SKM-1 (cell line): Measurements from ENCODE around the gene IL19.
"Not testable (repeated sequence)": the region's sequence is repeated elsewhere in the genome, so short reads cannot be mapped to it uniquely, and the experiment has no call there.

Experiments
- DNase-seq: peaks from one replicate; lab custom pipeline; 2025; ENCODE audit not compliant: unreplicated experiment; lab: John Stamatoyannopoulos, UW

The IL19 gene

GRCh38 chr1:206853696-206854095 lies 83.1 kb downstream of the IL19 start:
- DNase-seq: not testable (repeated sequence)

DNA sequence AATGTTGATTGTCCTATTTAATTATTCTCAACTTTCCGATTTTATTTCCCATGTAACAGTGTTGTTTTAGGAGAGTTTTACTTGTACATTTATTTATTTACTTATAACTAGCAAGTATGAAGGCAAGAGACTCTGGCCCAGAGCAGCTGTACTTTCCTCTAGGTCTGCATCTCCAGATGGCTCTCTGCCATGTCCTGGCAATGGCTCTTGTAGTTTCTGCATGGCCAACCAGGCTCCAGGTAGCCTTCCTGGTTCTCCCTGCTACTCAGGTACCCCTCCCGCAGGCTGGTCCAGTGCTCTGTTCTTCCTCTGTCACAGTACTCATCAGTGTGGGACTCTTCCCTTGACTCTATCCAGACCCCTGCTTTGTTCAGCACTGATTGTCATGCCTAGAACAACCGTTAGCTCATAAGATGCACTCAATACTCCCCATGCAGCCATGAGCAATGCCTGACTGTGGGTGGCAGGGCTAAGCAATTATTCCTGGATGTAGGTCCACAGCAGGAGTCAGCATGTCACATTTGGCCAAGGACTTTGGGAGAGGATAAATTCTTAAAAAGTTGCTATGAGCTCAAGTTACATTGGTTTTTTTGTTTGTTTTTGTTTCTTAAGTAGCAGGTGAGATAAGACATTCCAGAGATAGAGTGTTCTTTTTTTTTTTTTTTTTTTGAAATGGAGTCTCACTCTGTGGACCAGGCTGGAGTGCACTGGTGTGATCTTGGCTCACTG lies 84.0 kb downstream of the IL19 start:
- no peak for DNase-seq

DNA sequence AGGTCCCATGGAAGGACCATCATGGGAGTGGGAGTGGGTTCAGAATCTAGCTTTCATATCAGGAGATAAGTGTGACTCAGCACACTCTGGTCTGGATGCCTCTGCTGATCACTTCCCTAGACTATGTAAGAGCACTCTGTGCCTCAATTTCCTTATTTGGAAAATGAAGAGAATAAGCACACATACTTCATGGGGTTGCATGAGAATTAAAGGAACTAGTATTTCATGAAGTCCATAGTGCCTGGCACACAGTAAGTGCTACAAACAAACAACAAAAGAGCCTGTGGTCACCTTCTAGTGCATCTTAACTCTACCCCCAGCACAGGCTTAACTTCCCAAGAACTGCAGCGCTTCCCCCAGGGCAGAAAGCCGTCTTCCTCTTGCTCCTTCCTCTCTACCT lies 85.3 kb downstream of the IL19 start:
- DNase-seq: no peak

GRCh38 chr1:206856674-206857464 lies 86.3 kb downstream of the IL19 start:
- no peak for DNase-seq

DNA sequence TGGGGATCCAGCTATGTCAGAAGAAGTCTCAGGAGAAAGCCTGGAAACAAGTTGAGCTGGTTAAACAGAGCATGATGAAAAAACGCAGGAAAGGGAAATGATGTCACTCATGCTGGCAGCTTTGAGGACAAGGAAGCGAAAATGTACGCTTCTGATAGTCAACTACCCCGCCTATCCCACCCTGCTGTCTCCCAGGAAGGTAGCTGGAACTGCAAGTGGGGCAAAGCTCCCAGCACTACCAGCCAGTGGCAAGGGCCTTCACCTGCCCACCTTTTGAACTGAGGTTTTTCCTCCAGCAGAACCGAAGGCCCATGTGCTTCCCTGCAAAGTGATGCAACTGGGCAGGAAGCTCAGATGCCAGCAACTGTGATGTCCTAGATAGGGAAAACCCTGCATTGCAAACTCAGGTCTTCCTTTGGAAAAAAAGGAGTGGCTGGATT lies 88.5 kb downstream of the IL19 start:
- no peak for DNase-seq

DNA sequence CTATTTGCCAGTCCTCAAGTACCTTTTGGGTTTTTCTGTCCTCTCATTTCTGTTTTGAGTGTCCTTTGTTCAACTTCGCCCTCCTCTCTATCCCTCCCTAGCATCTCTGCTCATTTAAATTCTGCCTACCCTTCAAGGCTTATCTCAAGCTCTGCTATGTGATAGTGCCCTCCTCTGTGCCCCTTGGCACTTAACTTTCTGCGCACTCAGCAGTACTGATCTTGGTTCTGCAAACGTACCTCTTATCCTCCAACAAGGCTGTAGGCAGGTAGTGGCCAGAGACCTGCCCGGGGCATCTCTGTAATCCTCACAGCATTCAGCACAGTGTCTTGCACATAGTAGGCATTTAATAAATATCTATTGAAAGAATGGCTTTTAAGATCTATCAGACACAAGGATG lies 89.6 kb downstream of the IL19 start:
- DNase-seq: no peak

DNA sequence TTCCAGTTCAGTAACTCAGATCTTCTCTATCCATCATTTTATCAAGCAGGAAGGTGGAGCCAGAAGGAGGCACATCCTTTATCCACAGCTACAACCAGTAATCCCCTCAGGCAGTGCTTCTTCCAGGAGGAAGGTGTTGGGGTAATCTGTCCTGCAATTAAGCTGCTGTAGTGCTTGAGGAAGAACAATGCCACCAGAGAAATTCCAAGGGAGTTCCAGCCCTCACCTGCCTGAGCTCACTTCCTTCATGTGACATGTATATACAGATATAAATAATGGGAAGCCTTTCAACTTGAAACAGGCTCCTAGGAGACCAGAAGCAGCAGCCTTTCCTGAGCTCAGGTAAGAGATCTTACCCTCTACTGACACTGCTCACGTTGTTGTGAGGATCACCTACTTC lies 92.7 kb downstream of the IL19 start:
- no peak for DNase-seq

DNA sequence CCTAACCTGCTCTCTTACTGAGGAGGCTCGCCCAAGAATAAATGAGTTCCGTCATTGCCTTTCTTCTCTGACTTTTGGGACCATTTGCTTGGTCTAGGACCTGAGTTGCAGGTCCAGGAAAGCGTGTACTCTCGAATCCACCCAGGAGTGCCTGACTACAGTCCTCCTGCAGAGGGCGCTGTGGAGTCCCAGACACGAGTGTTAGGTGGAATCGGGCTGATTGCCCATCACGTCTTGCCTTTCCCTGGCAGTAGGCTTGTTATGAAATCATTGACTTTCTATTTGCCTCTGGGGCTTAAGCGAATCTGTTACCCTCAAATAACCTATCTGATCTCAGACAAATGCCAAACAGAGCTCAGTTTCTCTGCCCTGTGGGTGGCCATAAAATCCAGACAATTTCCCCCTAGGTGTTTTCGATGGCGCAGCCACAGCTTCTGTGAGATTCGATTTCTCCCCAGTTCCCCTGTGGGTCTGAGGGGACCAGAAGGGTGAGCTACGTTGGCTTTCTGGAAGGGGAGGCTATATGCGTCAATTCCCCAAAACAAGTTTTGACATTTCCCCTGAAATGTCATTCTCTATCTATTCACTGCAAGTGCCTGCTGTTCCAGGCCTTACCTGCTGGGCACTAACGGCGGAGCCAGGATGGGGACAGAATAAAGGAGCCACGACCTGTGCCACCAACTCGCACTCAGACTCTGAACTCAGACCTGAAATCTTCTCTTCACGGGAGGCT lies 94.5 kb downstream of the IL19 start, which contains the start of gene IL20:
TSS of gene IL20 (plus strand) at position 685 of the 733 bp plus-strand sequence. CDS start 230 bp downstream, outside the sequence.
- DNase-seq: peak; percentile 78

DNA sequence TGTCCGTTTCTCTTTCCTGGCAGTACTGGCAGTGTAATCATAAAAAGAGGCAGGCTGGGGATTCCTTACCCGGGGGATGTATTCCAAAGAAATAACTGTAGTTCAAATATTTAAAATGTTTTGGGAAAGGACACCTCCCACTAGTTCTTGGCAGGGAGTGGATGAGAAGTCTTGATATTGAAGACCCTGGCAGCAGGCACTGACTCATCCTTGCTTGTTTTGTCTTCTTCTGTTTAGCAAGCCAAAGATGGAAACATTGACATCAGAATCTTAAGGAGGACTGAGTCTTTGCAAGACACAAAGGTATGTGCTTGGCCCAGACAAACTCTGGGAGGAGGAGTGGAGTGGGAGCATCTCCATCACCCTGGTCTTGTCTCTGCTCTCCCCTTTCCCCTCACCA lies 95.5 kb downstream of the IL19 start:
- DNase-seq: no peak

DNA sequence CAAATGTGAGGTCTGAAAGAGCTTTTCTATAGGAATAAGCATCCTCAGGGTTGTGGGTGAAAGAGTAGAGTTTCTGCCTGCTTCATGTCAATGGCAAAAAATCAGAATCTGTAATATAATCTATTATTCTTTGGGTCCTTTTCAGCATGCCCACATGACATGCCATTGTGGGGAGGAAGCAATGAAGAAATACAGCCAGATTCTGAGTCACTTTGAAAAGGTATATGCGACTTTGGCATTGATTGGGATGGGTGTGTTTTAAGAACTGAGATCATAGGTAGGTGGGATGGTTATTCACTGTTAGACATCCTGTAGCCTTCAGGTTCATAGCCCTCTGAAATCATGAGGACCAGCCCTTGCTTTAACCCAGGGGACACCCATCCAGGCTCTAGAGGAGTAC lies 96.7 kb downstream of the IL19 start:
- DNase-seq: no peak

DNA sequence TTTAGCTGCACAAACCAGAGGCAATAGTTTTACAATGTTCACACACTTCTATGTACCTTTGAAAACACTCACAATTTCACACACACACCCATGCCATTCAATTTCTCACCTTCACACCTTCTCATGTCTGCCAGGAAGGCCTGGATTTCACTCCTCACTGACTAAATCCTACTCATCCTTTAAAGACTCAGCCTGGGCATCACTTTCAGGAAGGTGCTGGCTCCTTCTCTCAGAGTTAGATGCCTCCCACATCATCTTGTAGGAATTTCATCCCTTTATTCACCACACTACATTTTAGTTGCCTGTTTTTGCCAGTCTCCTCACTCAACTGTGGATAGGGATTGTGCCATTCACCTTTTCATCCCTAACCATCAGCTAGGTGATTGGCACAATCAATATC lies 97.1 kb downstream of the IL19 start:
- DNase-seq: no peak

GRCh38 chr1:206868264-206868663 lies 97.7 kb downstream of the IL19 start:
- DNase-seq: no peak

GRCh38 chr1:206872139-206872538 lies 101.6 kb downstream of the IL19 start:
- DNase-seq: no peak

GRCh38 chr1:206873603-206874188 lies 103.1 kb downstream of the IL19 start:
- no peak for DNase-seq

DNA sequence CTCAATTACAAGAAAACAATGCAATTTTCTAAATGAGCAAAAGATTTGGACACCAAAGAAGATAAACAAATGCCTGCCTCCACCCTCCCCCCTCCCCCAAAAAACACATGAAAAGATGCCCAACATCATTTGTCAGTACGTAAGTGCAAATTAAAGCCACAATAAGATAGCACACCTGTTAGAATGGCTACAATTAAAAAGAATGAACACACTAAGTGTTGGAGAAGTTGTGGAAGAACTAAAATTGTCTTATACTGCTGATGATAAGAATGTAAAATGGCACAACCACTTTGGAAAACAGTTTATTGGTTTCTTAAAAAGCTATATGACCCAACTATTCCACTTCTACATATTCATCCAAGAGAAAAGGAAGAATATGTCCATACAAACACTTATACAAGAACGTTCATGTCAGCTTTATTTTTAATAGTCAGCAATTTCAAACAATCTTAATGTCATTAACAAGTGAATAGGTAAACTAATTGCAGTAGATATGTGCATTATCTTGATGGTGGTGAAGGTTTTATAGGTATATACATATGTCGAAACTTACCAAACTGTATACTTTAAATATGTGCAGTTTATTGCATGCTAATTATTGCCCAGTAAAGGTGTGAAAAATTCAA lies 105.3 kb downstream of the IL19 start:
- no peak for DNase-seq

- DNase-seq: no peak
Observed at GRCh38 chr1:206878456-206878855, 107.9 kb downstream of the IL19 start.

GRCh38 chr1:206880314-206880713 lies 109.7 kb downstream of the IL19 start:
- DNase-seq: no peak

DNA sequence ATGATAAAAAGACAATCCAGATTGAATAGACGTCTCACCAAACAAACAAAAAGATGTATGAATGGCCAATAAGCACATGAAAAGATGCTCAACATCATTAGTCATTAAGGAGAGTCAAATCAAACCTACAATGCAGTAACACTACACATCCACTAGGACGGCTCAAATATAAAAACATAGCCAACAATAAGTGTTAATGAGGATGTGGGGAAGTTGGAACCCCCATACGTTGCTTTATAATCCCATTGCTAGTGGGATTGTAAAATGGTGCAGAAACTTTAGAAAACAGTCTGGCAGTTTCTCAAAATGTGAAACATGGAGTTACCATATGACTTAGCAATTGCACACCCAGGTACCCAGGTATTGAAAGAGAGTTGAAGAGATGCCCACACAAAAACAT lies 112.0 kb downstream of the IL19 start:
- DNase-seq: no peak

DNA sequence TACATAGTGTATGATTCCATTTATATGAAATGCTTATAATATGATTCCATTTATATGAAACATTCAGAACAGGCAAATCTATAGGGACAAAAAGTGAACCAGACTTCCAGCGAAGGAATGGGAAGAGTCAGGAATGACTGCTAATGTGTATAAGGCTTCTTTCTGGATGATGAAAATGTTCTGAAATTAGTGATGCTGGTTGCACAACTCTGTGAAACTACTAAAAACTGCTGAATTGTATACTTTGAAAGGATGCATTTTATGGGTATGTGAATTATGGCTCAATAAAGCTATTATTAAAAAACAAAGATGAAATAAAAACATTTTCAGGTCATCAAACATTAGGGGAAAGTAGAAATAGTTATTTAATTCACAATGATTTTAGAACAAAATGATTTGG lies 112.6 kb downstream of the IL19 start:
- DNase-seq: no peak

GRCh38 chr1:206883876-206884275 lies 113.3 kb downstream of the IL19 start:
- DNase-seq: no peak
